Measurements from ENCODE around the gene EPHA3. TPM values are rescaled to one million over a fixed set of nuclear protein-coding genes. Genes with fewer than 3 reads are reported as not detected.

EPHA3 gene
- total RNA-seq, 2 experiments from 2014 or later: not detected

DNA sequence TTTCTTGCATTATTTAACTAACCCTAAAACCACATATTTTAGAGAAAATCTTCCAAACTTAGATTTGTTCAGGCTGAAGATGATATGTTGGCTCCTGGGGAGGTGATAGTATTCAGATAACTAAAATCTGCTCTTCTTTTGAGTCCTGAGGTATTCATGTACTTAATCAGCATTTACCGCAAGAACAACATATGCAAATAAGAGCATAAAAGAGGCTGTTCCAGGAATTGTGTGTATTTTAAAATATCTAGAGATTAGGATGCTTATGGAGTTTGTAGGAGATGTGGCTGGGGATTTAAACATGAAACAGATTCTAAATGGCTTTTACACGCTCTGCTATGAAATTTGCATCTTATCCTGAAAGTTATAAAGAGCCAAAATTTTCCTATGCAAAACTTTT lies 298.2 kb downstream of the EPHA3 start:
- no peaks in the 10 kb centered on the region for H3K36me3 ChIP-seq (ENCODE audit: insufficient read depth, low read length)
- ATAC-seq (ENCODE audit: poor library complexity) (no peak), DNase-seq (no peak)
- ChIA-PET CTCF (no interaction called here), POLR2A (no interaction called here)
- peaks cover 8% of the 10 kb centered on the region for H3K9me3 Mint-ChIP-seq
- intact Hi-C loops (cut with DNase I, micrococcal nuclease): no loop called here
- no peak overlapping the region for H3K4me3 ChIP-seq (ENCODE audit: low read length)
- no peaks in the 10 kb centered on the region for H3K4me1 Mint-ChIP-seq (ENCODE audit: low read depth)
- no peak overlapping the region for H3K27ac ChIP-seq (ENCODE audit: low read depth in 1 of 2, low read length in 2 of 2)
- peaks cover 0 to 3% of the 10 kb centered on the region in 2 experiments for H3K9me3 ChIP-seq (ENCODE audit: control insufficient read depth in 1 of 2, insufficient read depth in 1 of 2, low read length in 2 of 2)
- no peak overlapping the region for H3K4me3 Mint-ChIP-seq
- TF ChIP-seq CTCF (IDR thresholded peaks at IDR 0.05): no peak
- no peaks in the 10 kb centered on the region for H3K4me1 ChIP-seq (ENCODE audit: insufficient read depth, low read length)
- H3K27me3 Mint-ChIP-seq: no peaks in the 10 kb centered on the region
- H3K27me3 ChIP-seq (ENCODE audit: control insufficient read depth in 1 of 2, insufficient read depth in 2 of 2, low read length in 2 of 2): no peaks in the 10 kb centered on the region
- no peak overlapping the region for H3K27ac Mint-ChIP-seq
- no peaks in the 10 kb centered on the region for H3K36me3 Mint-ChIP-seq (ENCODE audit: low read depth)

DNA sequence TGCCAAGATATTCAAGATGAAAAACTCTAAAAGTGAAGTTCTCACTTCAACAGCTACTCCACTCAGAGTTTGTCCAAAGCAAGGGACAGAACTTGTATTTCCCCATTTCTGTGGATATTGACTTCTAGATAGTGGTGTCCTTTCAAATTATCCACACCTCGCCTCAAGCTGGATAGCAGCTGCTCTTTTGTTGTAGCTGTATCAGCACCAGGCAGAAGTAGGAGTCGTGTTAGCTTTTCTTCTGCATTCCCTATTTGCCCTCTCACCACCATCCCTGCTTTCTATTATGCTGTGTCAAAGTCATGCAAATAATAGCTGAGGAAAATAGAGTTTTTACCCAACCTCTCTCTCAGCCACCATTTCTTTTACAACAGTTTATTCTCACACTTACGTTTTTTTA lies 303.8 kb downstream of the EPHA3 start:
- ChIA-PET CTCF (no interaction called here), POLR2A (no interaction called here)
- TF ChIP-seq CTCF (IDR thresholded peaks at IDR 0.05): no peak
- Histone ChIP-seq H3K4me1 (ENCODE audit: insufficient read depth, low read length) (no peaks in the 10 kb centered on the region), H3K9me3 (ENCODE audit: control insufficient read depth in 1 of 2, insufficient read depth in 1 of 2, low read length in 2 of 2) (no peaks in the 10 kb centered on the region), H3K36me3 (ENCODE audit: insufficient read depth, low read length) (no peaks in the 10 kb centered on the region), H3K4me3 (ENCODE audit: low read length) (no peak overlapping the region), H3K27ac (ENCODE audit: low read depth in 1 of 2, low read length in 2 of 2) (no peak overlapping the region), H3K27me3 (ENCODE audit: control insufficient read depth in 1 of 2, insufficient read depth in 2 of 2, low read length in 2 of 2) (no peaks in the 10 kb centered on the region)
- no peak overlapping the region for H3K27ac Mint-ChIP-seq
- intact Hi-C loops (cut with DNase I, micrococcal nuclease): no loop called here
- no peaks in the 10 kb centered on the region for H3K4me1 Mint-ChIP-seq (ENCODE audit: low read depth)
- no peak overlapping the region for H3K4me3 Mint-ChIP-seq
- no peaks in the 10 kb centered on the region for H3K27me3 Mint-ChIP-seq
- peaks cover 5% of the 10 kb centered on the region for H3K9me3 Mint-ChIP-seq
- ATAC-seq (ENCODE audit: poor library complexity) (no peak), DNase-seq (no peak)
- H3K36me3 Mint-ChIP-seq (ENCODE audit: low read depth): no peaks in the 10 kb centered on the region

- Histone ChIP-seq H3K4me1 (ENCODE audit: insufficient read depth, low read length) (no peaks in the 10 kb centered on the region), H3K36me3 (ENCODE audit: insufficient read depth, low read length) (no peaks in the 10 kb centered on the region), H3K9me3 (ENCODE audit: control insufficient read depth in 1 of 2, insufficient read depth in 1 of 2, low read length in 2 of 2) (no peaks in the 10 kb centered on the region), H3K27me3 (ENCODE audit: control insufficient read depth in 1 of 2, insufficient read depth in 2 of 2, low read length in 2 of 2) (no peaks in the 10 kb centered on the region), H3K27ac (ENCODE audit: low read depth in 1 of 2, low read length in 2 of 2) (no peak overlapping the region), H3K4me3 (ENCODE audit: low read length) (no peak overlapping the region)
- Mint-ChIP-seq H3K4me1 (ENCODE audit: low read depth) (no peaks in the 10 kb centered on the region), H3K27ac (no peak overlapping the region), H3K9me3 (peaks cover 5% of the 10 kb centered on the region), H3K36me3 (ENCODE audit: low read depth) (no peaks in the 10 kb centered on the region), H3K4me3 (no peak overlapping the region), H3K27me3 (no peaks in the 10 kb centered on the region)
- ChIA-PET POLR2A (no interaction called here), CTCF (no interaction called here)
- DNase-seq (no peak), ATAC-seq (ENCODE audit: poor library complexity) (no peak)
- no peak for TF ChIP-seq CTCF (IDR thresholded peaks at IDR 0.05)
- intact Hi-C loops (cut with DNase I, micrococcal nuclease): no loop called here
Observed at GRCh38 chr3:89414270-89414669, 306.8 kb downstream of the EPHA3 start.

All from CD4-positive, alpha-beta T cell (primary cell).